GM21576 (cell line): ENCODE measurements around the gene MAP1LC3B2.

Experiments used
- ATAC-seq: cut with Tn5 transposase; IDR thresholded peaks from one replicate; pipeline ENCODE4 v1.9.1; 2021; ENCODE audit warnings: mild to moderate bottlenecking, moderate library complexity; ENCODE audit not compliant: unreplicated experiment

MAP1LC3B2 gene

DNA sequence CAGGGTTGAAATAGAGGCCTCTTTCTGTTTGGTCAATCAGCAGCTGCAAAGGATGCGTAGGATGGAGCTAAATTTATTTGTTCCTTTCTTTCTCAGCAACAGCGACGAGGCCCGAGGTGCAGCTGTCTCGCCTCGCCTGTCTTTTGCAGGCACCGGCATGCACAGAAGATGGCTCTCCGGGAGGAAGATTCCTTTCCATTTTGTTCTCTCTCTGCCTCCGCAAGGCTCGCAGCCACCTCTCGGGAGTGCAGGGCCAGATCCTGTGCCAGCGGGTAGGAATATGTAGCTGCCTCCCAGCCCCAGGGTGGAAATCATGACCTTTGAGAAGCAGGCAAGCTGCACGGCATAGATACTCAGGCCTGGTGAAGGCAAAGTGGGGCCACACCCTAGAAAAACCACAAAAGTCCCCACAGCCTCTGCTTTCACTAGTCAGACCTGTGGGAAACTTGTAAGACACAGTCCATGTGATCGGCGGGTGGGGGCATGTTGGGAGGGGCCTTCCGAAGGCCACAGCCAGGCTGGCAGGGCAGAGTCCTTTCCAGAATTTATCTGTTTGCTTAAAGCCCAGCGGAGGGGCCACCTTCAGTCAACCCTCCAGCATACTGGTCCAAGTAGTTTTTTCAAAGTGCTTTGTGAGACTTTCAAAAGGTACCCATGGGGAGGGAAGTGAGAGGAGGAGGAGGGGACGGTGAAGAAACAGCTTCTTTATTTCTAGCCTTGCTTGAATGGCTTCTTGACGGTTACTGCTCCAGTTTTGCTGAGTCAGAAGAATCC lies at the start of gene MAP1LC3B2:
Gene MAP1LC3B2, plus strand, starts transcription at position 220 of the 774 bp plus-strand sequence. CDS start 16,562 bp downstream, outside the sequence.
- peak; percentile 75 for ATAC-seq

DNA sequence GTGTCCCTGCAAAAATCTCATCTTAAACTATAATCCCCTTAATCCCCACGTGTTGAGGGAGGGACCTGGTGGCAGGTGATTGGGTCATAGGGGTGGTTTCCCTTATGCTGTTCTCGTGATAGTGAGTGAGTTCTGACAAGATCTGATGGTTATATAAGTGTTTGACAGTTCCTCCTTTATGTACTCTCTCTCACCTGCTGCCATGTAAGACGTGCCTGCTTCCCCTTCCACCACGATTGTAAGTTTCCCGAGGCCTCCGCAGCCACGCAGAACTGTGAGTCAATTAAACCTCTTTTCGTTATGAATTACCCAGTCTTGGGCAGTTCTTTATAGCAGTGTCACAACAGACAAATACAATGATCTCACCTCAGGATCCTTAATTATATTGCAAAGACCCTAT lies 45.2 kb upstream of the MAP1LC3B2 start:
- no peak for ATAC-seq

DNA sequence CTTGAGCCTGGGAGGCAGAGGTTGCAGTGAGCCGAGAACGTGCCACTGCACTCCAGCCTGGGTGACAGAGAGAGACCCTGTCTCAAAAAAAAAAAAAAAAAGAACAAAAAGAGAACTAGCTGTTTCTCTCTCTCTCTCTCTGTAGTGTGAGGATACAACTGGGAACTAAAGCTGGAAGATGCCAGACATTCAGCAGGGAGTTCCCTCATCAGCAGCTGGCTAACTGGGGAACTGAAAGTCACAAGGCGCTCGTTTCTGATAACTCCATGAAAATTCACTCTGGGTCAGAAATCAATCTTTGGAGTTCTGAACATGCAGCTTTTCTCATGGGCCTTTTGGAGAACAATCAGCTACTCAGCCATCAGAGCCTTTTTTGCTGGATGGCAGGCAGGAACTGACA lies 43.5 kb upstream of the MAP1LC3B2 start:
- no peak for ATAC-seq

DNA sequence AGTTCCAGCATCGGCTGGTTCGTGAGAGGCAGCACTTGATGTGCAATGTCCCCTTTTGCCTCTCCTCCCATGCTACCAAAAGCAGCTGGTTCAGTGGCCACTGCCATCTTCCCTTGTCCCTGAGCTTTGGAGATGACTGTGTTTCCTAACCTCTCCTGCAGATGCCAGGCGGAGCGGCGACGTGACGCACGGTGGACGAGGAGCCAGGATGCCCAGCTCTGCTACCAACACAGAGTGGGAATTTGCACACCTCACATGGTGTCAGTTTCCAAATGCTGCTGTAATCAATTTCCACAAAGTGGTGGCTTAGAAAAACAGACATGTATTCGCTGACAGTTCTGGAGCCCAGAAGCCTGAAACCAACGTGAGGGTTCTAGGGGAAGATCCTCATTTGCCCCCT lies 42.5 kb upstream of the MAP1LC3B2 start:
- no peak for ATAC-seq

GRCh38 chr12:116517431-116518045 lies 41.6 kb upstream of the MAP1LC3B2 start:
- ATAC-seq, result no peak

- ATAC-seq, result no peak
Observed at GRCh38 chr12:116520225-116520760, 38.9 kb upstream of the MAP1LC3B2 start.

DNA sequence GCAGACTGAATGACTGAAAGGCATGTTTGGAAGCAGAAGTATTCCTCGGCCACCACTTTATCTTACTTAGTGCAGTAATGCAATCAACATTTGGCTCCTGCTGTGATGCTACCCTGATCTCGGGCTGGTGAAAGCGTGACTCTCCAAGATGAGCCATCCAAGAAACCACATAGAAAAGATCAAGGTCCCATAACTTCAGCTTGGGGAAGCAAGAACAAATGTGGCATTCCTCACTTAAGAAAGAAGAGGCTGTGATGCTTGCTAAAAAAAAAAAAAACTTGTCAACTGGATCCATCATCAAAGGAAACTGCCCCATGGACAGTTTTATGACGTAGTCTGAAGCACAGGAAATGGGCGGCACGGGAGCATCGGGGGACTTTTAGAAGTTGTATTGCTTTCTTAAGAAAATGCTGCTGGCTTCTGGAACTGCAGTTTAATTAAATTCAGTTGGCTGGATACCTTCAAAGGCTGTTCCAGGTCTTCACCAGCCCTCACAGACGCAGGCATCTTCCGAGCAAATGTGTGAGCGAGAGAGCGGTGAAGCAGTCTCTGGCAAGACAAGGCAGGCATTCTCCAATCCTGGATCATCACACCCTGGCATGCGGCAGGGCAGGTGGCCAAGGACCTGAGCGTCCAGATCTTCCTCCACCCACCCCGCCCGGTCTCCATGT lies 38.2 kb upstream of the MAP1LC3B2 start:
- no peak for ATAC-seq

DNA sequence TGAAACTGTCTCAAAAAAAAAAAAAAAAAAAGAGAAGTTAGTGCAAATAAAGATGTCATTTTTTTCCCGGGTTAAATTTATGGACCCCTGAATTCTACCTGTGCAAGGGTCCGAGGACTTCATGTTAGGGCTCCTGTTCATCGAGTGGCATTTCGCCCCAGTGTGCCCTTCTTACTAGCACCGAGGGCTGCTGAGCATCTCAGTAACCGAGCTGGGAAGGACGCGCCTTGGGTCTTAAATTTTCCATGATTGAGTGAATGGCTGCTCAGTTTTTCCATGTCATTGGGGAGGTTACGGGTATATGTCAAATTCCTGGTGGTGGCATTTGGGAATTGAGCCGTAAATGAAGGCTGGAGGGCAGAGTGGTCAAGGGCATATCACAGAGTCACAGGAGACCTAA lies 34.9 kb upstream of the MAP1LC3B2 start:
- no peak for ATAC-seq

DNA sequence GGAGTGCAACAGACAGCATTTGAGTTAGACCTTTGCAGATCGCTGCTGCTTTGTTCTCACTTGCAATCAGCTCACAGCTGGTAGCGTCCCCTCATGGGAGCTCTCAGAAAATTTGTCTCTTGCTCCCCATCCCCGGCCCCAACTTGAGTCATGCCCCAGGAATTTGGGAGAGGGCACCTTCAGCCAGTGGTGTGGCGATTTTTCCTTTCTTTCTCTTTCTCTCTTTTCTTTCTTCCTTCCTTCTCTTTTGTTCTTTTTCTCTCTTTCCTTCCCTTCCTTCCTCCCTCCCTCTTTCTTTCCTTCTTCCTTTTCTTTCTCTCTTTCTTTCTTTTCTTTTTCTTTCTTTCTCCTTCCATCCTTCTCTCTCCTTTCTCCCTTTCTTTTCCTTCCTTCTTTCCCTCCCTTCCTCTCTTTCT lies 34.2 kb upstream of the MAP1LC3B2 start:
- no peak for ATAC-seq

GRCh38 chr12:116525418-116526001 lies 33.7 kb upstream of the MAP1LC3B2 start:
- no peak for ATAC-seq

DNA sequence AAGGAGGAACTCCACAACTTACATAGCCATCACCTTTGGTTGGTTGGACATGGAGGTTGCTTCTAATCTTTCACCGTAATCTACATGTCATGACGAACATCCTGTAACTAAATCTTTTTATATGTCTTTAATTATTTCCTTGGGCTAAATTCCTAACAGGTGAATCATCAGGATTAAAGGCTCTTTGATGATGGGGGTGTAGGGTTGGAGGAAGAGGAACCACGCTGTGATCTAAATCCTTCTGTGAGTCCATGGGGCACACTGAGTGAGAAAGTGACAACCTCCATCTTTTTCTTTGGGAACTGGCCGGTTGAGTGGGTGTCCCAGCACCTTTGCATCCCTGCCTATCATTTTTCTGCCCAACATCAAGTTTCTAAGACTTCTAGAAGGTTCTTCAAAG lies 31.1 kb upstream of the MAP1LC3B2 start:
- no peak for ATAC-seq

GRCh38 chr12:116528498-116528897 lies 30.7 kb upstream of the MAP1LC3B2 start:
- ATAC-seq, result no peak

DNA sequence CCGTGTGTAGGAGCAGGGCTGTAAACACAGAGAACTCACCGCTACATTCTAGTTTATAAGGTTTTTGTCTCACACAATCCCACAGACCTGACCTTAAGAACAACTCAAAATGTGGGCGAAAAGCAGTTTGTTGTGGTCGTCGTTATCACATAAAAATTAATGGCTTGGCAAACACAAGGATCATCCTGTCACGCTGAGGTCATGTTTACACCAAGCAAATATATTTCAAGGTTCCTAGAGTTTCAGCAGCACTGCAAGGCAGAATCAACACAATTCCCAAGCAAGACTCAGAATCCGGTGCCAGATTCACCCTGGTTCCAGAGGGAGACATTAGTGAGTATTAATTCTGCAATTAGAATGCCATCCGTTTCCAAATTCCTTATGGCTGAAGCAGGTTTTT lies 30.1 kb upstream of the MAP1LC3B2 start:
- no peak for ATAC-seq

DNA sequence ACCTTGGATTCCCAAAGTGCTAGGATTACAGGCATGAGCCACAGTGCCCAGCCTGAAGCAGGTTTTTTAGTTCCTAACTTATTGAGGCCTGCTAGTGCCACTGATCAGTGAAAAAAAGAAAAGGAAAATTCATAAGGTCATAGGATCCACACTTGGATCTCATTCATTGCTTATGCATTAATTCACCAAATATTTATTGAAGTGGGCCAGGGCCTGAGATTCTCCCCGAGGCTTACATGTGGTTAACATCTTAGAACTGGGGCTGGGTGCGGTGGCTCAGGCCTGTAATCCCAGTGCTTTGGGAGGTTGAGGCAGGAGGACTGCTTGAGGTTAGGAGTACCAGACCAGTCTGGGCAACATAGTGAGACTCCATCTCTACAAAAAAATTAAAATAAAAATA lies 29.5 kb upstream of the MAP1LC3B2 start:
- ATAC-seq, result no peak

DNA sequence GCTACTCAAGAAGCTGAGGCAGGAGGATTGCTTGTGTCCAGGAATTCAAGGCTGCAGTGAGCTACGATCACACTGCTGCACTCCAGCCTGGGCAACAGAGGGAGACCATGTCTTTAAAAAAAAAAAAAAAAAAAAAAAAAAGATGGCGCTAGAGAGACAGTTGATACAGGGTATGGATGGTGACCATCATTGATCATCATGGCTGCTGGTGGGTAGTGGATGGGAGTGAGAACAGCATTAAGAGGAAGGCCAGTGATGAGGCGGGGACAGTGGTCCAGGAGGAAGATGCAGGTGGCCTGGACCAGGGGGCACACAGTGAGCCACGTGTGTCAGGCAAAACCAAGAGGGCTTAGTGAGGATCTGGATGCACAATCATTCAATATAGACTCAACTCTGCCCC lies 26.8 kb upstream of the MAP1LC3B2 start:
- ATAC-seq, result no peak

DNA sequence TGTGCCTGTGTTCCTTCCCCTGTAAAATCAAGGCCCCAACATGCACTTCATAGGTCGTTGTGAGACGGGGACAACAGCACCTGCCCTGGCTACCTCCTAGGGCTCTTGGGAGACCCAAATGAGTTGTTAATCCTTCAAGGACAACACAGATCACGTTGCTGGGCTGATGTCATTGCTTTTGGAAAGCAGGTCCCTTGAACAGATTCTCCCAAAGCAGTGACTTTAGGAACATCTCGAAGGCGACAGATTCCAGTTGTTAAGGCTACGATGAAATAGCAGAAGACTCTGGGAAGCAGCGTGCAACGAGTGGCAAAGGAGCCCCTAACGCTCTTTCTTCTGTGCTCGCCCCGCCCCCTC lies 26.2 kb upstream of the MAP1LC3B2 start:
- no peak for ATAC-seq

DNA sequence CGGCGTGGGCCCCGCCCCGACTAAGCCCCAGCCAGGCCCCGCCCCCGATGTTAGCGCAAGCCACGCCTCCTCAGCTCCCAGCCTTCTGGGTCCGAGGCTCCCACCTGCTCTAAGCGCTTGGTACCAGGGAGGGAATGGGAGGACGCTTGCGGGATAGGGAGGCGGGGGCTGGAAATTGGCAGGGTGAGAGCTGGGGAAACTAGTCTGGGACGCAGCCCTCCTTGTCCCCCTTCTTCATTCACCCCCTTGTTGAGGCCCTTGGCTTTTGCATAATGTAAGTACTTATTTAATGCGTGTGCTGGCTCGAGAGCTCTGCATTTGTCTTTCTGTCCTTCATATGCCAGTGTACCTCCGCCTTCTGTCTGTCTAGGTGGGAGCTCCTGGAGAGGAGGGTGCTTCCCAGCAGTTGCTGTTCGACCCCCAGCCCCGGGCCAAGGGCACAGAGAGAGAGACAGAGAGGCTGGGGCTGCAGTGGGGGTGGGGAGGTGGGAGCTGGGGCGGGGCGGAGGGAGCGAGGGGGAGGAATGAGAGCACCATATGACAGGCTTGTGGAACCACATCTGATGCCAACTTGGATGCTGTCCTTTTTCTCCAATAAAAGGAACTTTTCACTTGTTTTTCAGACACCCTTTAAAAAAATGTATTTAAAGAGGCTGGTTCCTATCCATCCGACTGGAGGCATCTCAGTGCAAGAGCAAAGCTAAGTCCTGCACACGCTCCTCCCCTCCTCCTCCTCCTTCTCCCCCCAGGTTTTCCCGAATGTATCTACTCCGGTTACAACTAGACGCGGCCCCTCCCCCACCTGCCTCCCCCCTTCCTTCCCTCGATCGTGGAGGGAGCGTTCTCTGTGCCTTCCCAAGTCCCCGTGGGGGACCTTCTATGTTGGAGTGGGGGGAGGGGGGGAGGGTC lies 25.6 kb upstream of the MAP1LC3B2 start:
- peak; percentile 49 for ATAC-seq

GRCh38 chr12:116534311-116535121 lies 24.7 kb upstream of the MAP1LC3B2 start:
- ATAC-seq, result no peak

GRCh38 chr12:116535241-116535640 lies 23.9 kb upstream of the MAP1LC3B2 start:
- ATAC-seq, result no peak
